Omental fat pad (tissue), 4 donors: Measurements from ENCODE around the gene FZR1. TPM values are rescaled to one million over a fixed set of nuclear protein-coding genes. Genes with fewer than 3 reads are reported as not detected.
A peak's percentile ranks its signal among the peaks of the same experiment; 100 is the strongest.

Source experiments
- ATAC-seq: fragments of 150-250 bp; one replicate; pipeline ENCODE4 v1.9.1; 2016; ENCODE audit warnings: mild to moderate bottlenecking, moderate library complexity; ENCODE audit not compliant: low FRiP score
- DNase-seq: peaks from one replicate; pipeline ENCODE4 v3.0.0-alpha.2; 2019; ENCODE audit warnings: low spot score
- CTCF ChIP-seq, 3 donors: fragments of 450-650 bp; IDR thresholded peaks; one replicate each; pipeline ENCODE4 v1.5.1; 2016 to 2017; ENCODE audit warnings: antibody characterized with exemption in 3 of 3, mild to moderate bottlenecking in 3 of 3, moderate library complexity in 2 of 3
- total RNA-seq, 4 donors: library from RNA; depleted of rRNA; stranded (reverse); fragments of >200 nt; gene quantifications; one replicate each; pipeline ENCODE4 v1.1.0, GENCODE V29; 2016

FZR1 gene
- total RNA-seq, 4 donors from 2014 or later, result 10.0 to 33.1 (median 15.3) TPM

GRCh38 chr19:3497757-3498520 is 8.2 kb upstream of the FZR1 start:
- DNase-seq, result no peak
- ATAC-seq, result no peak
- TF ChIP-seq CTCF (IDR thresholded peaks at IDR 0.05), result no peak

GRCh38 chr19:3499738-3500428 is 6.2 kb upstream of the FZR1 start:
- ATAC-seq (no peak), DNase-seq (no peak)
- no peak for TF ChIP-seq CTCF (IDR thresholded peaks at IDR 0.05)

- peak; percentile 82 for DNase-seq
- peak; percentile 93 for ATAC-seq
- TF ChIP-seq CTCF (IDR thresholded peaks at IDR 0.05), result no peak
These were observed 5.5 kb upstream of the FZR1 start, which contains the start of gene DOHH for GRCh38 chr19:3500429-3501101. DOHH (minus strand) TSS chr19:3500674; CDS start chr19:3496814, 3,860 bp downstream.

GRCh38 chr19:3501780-3502179 is 4.3 kb upstream of the FZR1 start:
- ATAC-seq, result no peak
- no peak for TF ChIP-seq CTCF (IDR thresholded peaks at IDR 0.05)
- DNase-seq, result no peak

DNA sequence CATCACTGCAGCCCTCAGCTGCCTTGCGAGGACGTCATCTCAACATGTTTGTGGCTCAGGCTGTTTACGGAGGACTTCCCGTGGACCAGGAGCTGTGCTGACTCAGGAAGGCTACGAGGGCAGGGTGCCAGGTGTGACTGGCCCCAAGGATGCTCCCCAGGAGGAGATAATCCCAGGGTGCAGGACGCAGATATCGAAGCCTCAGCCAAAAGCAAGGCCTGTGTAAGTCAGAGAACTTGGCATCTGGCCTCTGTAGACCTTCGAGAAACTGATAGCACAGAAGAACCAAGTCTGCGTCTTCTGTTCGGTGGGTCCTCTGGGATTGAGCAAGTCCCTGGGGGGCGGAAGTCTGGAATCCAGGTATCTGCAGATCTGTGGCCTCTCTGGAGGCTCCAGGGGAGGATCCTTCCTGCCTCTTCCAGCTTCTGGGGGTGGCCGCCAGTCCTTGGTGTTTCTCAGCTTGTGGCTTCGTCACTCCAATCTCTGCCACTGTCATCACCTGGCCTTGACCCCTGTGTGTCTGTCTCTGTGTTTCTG is 3.0 kb upstream of the FZR1 start:
- DNase-seq (no peak), ATAC-seq (no peak)
- TF ChIP-seq CTCF (IDR thresholded peaks at IDR 0.05), result no peak

DNA sequence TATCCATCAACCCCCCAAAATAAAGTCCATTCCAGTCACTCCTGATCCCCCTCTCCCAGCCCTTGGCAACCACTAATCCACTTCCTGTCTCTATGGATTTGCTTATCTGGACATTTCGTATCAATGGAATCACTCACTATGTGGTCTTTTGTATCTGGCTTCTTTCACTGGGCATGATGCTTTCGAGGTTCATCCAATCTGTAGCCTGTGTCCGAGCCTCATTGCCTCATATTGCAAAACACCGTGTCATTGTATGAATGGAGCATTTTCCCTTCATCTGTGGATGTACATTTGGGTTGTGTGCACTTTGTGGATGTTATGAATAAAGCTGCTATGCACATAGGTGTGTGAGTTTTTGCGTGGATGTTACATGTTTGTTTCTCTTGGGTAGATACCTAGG is 1.4 kb upstream of the FZR1 start:
- TF ChIP-seq CTCF (IDR thresholded peaks at IDR 0.05), result no peak
- no peak for ATAC-seq

More for the DNA sequence above, 1.4 kb upstream of the FZR1 start:
- no peak for DNase-seq
